HG03378 (cell line): ENCODE data around the gene STPG4.
"Not testable (repeated sequence)": the region's sequence is repeated elsewhere in the genome, so short reads cannot be mapped to it uniquely, and the experiment has no call there.

ENCODE experiments used
- ATAC-seq: cut with Tn5 transposase; IDR thresholded peaks from one replicate; pipeline ENCODE4 v1.9.1; 2021; ENCODE audit warnings: mild to moderate bottlenecking, moderate library complexity; ENCODE audit not compliant: unreplicated experiment

Gene STPG4, protein sequence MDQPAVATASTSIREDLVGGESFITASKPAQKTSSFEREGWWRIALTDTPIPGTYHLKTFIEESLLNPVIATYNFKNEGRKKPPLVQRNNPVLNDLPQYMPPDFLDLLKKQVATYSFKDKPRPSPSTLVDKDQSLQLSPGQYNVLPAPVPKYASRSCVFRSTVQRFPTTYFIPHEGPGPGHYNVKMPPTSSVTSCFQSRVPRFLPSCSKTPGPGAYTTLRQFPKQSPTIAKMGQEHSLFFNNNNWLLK

DNA sequence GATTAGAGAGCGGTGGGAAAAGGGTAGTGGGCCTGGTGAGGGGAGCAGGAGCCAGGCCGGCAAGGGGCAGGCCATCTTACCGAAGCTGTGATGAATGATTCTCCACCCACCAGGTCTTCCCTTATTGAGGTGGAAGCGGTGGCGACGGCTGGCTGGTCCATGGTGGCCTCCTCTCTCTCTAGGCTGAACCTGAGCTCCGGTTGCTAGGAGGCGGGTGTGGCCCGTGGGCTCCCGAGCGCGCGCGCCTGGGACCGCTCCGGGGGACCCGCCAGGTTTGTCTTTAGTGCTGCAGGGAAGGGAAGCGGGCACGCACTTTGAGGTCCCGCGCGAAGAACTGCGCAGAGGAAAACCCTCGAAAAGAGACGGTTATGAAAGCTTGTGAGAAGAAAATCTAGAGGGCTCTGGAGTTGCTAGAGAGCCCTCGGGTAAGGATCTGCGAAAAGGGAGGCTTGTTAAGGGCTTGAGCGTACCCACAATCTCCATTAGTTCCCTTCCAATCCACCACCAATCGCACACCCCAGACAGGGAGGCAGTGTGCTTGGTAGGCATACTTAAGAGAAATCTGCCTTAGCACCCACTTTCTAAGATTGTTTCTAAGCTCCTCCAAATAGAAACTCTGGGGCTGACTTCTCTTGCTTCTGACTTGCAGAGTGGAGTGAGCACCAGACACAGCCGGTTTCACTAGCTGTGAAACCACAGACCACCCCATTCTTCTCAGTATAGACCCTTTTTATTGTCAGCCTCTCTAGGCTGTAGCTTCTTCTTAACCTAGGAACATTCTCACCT, at the start of gene STPG4:
TSS of gene STPG4 (minus strand) at position 218 of the 786 bp plus-strand sequence. CDS start at position 161, 57 bp downstream.
- ATAC-seq: no peak

DNA sequence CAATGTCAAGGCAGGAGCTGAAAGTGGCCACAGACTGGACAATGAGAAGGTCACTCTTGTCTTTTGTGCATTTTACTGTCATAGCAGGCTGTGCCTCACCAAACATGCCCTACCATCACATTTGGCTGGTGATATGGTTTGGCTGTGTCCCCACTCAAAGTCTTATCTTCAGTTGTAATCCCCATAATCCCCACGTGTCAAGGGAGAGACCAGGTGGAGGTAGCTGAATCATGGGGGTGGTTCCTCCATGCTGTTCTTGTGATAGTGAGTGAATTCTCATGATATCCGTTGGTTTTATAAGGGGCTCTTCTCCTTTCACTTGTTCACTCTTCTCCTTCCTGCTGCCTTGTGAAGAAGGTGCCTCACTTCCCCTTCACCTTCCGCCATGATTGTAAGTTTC, 49.6 kb upstream of the STPG4 start:
- ATAC-seq: no peak

DNA sequence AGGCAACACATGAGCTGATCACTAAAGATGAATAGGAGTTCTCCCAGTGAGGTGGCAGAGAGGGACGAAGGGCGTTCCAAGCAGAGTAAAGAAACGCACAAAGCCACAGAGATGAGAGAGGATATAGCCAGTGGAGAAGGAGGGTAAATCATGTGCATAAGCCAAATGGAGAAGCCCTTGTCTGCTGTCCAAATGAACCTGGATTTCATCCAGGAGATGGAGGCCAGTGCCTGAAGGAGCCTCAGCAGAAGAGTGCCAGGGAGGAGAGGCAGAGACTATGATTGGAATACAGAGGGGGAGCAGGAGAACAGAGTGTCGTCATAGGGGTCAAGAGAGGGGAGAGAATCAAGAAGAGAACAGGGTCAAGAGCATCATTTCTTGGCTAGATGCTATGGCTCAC, 48.9 kb upstream of the STPG4 start:
- no peak for ATAC-seq

DNA sequence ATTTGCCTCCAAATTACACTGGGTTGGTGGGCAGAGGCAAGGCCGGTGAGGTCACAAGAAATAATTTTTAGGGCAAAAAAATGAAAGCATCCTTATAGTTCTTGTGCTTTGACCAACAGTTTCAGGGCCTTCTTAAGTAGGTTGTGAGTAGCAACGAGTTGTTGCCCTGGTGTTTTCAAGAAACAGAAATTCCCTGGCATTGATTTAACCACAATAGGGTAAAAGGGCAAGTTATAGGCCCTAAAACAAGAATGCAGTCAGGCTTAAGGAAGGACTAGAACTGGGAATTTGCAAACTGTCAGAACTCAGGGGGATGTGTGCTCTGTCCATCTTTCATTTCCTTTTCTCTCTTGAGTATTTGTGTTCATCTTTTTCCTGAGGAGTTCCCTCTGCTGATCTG, 46.1 kb upstream of the STPG4 start:
- ATAC-seq: no peak

DNA sequence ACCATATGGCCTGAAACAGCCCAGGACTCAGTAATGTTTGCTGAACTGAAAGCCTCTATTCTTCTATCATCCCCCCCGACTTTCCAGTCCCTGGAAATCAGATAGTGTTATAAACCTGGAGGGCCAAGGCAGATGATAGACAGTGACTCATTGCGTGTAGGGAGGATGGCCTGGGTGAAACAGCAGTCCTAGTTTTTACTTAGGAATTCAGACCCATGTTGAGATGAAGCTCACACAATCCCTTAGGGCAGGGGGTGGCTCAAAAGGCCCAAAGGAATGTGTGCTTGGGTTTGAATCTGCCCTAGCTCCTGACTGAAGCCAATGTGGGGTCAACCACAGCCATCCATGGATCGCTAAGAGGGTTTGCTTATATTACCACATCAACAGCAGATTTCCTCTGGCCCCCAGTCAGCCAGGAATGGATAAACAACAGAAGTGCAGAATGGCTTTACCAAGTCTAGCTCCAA, 43.9 kb upstream of the STPG4 start:
- no peak for ATAC-seq

DNA sequence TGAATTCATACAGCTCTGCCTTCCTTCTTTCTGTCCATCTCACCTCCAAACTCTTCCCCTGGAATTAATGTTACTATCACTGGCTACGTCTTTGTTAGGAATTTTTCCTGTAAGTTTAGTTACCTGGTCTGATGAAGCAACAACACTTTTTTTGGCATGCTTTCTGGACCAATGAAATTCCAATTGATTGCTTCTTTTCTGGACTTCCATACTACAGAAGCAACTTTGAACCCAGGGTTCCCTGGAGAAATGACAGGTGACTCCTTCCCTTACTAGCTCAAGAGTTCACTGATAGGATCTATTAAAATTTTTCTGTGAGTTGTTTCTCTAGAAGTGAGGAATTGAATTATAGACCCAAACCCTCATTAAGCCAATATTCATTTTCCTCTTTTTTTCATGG, 41.4 kb upstream of the STPG4 start:
- ATAC-seq: no peak

DNA sequence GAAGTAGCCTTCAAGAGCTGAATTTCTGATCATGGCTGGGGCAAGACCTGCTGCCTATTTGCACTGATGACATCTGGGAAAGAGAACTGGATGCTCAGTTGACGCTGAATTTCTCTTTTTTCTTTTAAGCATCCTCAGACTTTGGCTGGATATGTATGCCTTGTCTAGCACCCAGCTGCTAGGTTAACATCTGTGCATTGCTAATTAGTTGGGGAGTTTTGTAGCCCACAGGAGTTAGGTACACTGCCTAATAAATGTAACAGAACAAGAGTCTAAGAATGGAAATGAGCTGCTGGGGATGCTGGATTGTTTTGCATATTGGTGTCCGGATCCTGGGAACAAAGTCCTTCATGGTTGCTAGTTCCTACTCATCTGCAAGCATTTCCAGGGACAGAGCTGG, 40.9 kb upstream of the STPG4 start:
- no peak for ATAC-seq

DNA sequence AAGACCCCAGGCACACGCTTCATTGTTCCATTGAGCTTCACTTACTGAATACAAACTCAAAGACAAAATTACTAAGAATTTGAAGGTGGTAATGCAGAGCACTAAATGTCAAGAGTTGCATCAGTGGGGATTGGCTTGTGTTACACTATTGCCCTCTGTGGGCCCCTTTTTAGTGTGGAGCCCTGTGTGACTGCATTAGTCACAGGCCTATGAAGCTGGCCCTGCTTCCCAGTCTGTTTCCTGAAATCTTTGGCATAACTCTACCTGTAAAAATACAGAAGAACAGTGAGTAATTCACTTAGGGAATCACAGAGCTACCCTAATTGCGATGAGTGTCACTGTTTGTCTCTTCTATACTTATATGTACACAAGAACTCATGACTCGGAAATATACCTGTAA, 40.0 kb upstream of the STPG4 start:
- ATAC-seq: no peak

DNA sequence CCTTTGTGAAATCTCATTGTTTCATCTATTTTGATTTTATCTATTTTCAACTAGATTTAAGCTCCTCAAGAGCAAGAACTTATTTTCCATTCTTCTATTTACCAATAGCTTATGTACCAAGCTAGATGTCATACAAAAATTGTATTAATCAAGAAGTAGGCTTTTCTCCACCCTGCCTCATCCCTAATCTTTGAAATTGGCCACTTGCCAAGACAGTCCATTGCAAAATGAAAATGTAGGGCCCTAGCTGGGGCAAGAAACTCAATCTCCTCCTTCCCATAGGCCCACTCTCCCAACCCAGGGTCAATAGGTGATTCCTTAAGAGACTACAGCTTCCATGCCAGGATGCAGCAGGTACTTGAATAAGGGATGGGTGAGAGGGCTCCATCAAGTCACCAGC, 39.3 kb upstream of the STPG4 start:
- no peak for ATAC-seq

DNA sequence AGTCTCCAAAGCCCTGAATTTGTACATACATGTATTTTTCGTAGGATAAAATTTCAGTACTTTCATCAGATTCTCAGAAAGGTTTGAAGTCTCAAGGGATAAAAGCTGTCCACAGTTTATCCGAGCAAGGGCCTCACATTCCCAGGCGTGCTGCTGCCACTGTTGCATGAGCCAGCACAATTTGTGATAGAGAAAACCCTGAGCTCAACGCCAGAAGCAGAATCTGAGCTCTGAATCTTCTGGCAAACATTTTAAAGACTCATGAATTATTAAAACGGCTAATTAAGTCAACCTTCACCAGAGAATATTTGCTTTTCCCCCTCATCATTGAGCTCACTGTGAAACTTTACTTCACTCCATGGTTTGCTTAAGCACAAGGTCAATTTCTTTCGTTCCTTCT, 38.5 kb upstream of the STPG4 start:
- ATAC-seq: no peak

DNA sequence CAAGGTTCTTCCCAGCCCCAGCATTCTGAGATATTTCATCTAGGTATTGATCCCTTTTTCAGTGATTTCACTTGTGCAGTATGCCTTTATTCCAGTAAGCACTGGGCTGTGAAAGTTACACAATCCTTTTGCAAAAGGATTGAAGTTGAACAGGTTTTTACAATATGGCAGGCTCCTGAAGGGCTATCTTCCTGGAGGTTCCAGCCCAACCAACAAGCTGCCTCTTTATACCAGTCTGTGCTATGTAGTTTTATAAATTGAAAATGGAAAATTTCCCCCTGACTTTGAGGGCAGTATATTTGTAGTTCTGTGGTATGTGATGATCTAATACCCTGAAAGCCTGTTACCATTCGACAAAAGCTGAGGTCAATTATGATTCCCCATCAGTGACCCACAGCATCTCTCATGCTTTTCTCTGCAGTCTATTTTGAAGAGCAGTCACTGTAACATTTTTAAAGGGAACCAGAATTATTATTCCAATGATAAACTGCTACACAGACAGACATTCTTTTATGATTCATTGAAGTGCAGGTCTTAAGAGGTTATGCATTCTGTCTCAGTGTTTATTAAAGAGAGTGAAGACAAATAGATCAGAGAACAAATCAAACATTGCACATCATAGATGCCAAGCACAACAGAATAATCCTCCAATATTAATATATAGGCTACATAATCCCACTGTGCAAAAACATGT, 35.2 kb upstream of the STPG4 start:
- no peak for ATAC-seq

DNA sequence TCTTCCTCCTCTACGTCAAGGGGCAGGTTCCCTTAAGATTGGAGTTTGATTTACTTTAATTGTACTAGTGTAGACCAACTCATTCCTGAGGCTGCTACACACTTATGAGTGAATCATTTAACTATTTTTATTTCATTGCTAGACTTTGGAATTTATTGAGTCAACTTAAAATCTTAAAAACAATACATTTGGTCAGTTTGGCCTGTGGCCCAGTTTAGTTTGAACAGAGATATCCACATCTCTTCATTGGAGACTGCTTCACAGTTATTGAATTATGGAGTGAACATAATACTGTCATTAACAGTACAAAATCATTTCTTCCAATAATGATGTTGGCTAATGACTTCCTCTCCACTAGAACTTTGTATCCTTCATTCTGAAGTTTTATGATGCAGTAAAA, 34.5 kb upstream of the STPG4 start:
- ATAC-seq: no peak

DNA sequence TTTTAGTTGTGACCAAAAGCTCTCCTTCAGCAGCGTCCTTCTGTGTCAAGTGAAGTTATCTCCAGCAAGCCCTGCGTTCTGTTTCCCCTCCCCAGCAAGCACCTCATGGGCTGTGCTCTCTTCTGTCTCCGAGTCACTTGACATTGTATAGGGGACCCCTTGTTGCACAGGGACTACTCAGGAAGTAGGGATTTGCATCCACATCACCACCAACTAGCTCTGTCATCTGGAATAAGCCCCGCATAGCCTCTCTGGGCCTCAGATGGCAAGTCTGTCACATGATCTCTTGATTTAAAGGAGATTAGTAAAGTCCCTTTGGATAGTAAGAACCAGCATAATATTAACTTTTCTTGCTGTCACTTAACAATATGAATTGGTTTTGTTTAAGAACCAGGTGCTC, 32.0 kb upstream of the STPG4 start:
- no peak for ATAC-seq

DNA sequence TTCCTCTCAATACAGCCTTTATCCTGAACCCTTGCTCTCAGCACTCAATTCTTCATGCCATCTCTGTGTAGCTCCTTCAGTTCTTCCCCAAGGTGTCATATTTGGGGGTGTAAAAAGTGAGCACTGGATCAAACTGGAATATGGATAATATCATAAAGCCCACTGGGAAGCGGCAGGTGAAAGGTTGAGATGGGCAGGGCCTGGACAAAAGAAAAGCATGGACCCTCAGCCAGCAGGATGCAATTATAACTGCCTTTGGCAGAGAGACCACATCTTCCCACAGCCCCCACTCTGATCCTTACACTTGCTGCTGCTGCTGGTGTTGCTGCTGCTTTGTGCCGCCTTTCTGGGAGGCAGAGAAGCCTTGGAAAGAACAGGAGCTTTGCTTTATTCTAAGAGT, 31.2 kb upstream of the STPG4 start:
- ATAC-seq: no peak

DNA sequence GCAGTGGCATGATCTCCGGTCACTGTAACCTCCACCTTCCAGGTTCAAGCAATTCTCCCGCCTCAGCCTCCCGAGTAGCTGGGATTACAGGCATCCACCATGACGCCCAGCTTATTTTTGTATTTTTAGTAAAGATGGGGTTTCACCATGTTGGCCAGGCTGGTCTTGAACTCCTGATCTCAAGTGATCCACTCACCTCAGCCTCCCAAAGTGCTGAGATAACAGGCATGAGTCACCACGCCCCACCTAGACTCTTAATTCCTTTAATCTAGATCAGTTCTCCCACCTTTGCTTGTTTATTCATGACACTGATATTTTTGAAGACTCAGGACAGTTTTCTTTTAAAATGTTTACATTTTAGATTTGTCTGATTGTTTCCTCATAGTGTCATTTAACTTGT, 30.0 kb upstream of the STPG4 start:
- not testable (repeated sequence) for ATAC-seq

DNA sequence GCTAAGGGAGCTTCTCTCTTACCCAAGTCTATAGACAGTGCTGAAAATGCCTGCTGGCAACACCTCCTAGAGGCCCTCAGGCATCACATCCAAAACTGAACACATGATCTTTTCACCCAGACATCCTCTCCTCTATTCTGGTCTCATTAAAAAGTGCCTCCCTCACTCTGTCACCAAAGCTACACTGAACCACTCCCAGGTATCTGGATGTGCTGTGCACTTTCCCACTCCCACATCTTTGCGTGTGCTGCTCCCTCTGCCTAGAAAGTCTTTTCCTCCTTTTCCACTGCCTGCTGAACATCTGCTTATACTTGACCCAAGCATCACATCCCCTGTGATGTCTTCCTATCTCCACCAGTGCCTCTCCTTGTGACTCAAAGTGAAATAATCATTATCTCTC, 26.1 kb upstream of the STPG4 start:
- ATAC-seq: no peak

DNA sequence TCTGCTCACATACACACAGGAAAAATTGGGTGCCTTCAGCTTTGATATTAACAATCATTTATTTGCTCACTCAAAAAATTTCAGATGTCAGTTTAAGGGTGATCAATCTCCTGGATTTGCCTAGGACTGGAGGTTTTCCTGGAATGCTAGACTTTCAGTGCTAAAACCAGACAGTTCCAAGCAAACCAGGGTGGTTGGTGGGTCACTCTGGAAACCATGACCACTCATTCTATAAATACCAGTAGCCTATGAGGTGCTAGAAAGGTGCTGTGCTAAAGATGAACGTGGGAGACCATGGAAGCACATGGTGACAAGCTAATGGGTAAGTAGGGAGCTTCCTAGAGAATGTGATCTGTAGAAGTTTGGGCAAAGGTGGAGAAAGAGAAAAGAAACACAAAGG, 25.4 kb upstream of the STPG4 start:
- ATAC-seq: no peak

DNA sequence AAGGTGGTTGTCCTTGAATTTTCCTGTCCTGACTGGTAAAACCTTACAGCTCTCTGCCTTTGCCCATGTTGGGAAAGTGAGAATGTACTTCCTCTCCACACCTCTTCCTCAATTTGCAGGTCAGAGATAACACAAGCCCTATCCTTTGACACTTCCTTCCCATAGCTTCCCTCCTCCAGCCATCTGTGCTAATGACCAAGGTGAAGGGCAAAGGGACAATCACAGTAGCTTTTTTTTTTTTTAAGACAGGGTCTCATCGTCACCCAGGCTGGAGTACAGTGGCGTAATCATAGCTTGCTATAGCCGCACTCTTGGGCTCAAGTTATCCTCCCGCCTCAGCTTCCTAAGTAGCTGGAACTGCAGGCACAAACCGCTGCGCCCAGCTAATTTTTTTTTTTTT, 24.3 kb upstream of the STPG4 start:
- no peak for ATAC-seq

DNA sequence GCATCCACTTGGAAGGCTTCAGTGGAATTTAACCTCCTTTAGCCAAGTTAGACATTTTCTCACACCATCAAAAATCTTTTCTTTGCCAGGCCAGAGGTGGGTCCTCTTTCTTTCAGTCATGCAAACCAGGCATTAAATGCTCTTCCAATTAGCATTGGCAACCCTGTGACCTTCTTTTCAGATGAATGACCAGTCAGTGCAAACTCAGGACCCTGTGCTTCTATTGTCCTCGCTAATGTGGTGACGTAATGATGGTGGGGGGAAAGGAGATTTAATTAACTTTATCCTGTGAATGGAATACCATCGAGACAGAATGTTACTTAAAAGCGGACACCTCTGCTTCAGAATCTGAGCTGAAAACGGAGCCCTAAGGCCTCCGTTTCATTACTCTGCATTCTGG, 23.2 kb upstream of the STPG4 start:
- ATAC-seq: no peak

DNA sequence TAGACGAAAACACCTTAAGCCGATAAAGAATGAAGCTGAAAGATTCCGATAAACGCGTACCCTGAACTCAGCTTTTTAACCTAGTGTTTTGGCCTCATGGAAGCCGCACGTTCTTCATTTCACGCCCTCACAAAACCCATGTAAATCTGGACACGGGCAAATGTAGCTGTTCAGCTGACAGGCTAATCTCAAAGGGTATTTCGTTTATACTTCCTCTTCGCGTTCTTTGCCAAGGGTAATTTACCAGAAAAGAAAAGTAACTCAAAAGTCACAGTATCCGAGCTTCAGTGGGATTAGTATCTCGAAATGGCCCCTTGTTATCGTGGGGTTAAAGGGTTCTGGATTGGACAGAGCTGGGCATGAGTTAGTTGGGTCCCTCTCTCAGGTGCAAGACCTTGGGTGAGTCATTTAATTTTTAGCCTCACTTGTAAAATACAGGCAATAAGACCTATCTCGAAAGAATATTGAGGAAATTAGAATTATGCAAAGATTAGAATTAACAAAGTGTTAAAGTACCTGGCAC, 22.0 kb upstream of the STPG4 start:
- no peak for ATAC-seq

DNA sequence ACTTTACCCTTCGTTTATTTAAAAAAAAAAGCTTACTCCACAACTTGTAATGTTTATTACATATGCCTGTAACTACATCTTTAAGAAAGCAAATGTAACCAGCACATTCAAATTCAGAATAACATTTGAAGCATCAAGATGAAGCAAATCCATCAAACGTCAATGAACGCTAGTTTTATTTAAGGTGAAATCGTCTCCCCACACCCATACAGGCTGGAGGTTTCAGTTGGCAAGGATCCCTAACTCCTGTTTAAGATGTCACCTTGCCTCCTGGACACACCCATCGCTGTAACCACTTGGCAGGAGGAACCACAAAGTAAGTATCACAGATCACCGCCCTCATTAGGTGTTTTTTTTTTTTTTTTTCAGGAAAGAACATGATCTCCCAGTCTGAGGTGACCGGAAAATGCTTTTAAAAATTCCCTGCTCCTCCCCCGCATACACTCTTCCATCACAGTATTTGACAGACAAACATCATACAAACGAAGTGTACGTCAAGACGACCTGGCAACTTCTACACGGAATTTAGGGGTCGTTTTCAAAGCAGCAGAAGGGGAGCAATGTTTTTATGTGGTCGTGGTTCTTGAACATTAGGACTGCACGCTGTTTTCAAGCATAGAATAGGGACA, 19.7 kb upstream of the STPG4 start:
- ATAC-seq: no peak
